Thymus (tissue), 11 donors: ENCODE data around the gene IFIT1. TPM values are rescaled to one million over a fixed set of nuclear protein-coding genes. Genes with fewer than 3 reads are reported as not detected.
"Not testable (repeated sequence)": the region's sequence is repeated elsewhere in the genome, so short reads cannot be mapped to it uniquely, and the experiment has no call there.

Experiments
- DNase-seq, 9 donors: peaks; one replicate each; pipeline ENCODE4 v3.0.0-alpha.2; 2013; ENCODE audit warnings: low spot score in 9 of 9, low read depth in 6 of 9, missing footprints in 1 of 9
- H3K27ac ChIP-seq, 2 donors: one replicate each; pipeline ENCODE4 v1.5.1; 2013; ENCODE audit warnings: control low read depth in 1 of 2, low read depth in 1 of 2, low read length in 1 of 2, mild to moderate bottlenecking in 1 of 2, moderate library complexity in 1 of 2
- H3K27me3 ChIP-seq, 2 donors: one replicate each; pipeline ENCODE4 v1.5.1; 2013; ENCODE audit warnings: low read length in 1 of 2; ENCODE audit not compliant: control insufficient read depth in 2 of 2, insufficient read depth in 1 of 2
- H3K36me3 ChIP-seq, 2 donors: one replicate each; pipeline ENCODE4 v1.5.1; 2013; ENCODE audit warnings: low read length in 1 of 2, mild to moderate bottlenecking in 1 of 2, moderate library complexity in 1 of 2; ENCODE audit not compliant: control insufficient read depth in 2 of 2, insufficient read depth in 2 of 2
- H3K4me1 ChIP-seq, 2 donors: one replicate each; pipeline ENCODE4 v1.5.1; 2013; ENCODE audit warnings: low read length in 2 of 2; ENCODE audit not compliant: control insufficient read depth in 2 of 2, insufficient read depth in 2 of 2
- H3K4me3 ChIP-seq, 2 donors: one replicate each; pipeline ENCODE4 v1.5.1; 2013; ENCODE audit warnings: low read length in 2 of 2, control low read depth in 1 of 2, mild to moderate bottlenecking in 1 of 2
- H3K9me3 ChIP-seq, 2 donors: one replicate each; pipeline ENCODE4 v1.5.1; 2013; ENCODE audit warnings: low read length in 1 of 2, mild to moderate bottlenecking in 1 of 2; ENCODE audit not compliant: control insufficient read depth in 2 of 2, insufficient read depth in 1 of 2
- WGBS: extraction: QIAGEN DNeasy Blood & Tissue Kit; methylation state at CpG from one replicate; pipeline ENCODE4 v1.1.7; 2013; 5-methylcytosine and 5-hydroxymethylcytosine counted together
- polyA plus RNA-seq: library from polyadenylated mRNA; stranded (reverse); fragments of 200-250 nt; gene quantifications from one replicate; pipeline ENCODE4 v1.2.3, GENCODE V29; 2013
- total RNA-seq: library from RNA; stranded (reverse); fragments of 120-200 nt; gene quantifications from one replicate; pipeline ENCODE4 v1.2.4, GENCODE V29; 2013
- donor health status: healthy.

Gene IFIT1
- total and polyA plus RNA-seq, 2 donors = 43.4 to 48.4 TPM

DNA sequence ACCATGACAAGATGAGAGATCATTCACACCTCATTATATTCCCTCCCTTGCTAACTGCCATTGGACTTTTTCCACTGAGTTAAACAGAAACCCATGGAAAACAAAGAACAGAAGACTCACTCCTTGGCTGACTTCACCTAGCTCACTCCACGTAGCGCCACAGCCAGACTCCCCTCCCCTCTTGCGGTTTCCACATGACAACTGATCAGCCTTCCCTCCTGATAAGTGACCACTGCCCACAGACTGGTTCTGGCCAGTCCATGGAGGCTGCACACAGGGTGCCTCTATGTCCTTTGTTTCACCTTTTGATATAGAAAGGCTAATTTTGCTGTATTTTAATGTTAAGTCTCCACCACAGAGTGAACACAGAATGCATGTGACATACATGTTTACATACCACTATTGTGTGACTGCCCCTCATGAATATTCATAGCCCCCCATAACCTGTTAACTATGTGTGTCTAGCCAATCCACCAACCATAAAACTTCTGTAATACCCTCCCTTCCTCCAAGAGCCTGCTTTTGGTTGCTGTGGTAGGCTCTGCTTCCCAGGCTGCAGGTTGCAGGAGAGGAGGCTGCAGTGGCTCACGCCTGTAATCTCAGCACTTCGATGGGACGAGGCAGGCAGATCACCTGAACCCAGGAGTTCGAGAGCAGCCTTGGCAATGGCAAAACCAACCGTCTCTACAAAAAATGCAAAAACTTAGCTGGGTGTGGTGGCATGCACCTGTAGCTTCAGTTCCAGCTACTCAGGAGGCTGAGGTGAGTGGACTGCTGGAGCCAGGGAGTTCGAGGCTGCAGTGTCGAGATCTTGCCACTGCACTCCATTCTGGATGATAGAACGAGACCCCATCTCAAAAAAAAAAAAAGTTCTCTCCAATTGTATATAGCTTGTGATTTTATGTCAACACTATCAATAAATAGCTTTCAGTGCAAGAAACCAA, 12.0 kb downstream of the IFIT1 start:
- Histone ChIP-seq H3K4me3 (no peak overlapping the region), H3K4me1 (no peaks in the 10 kb centered on the region), H3K36me3 (peaks cover 0 to 6% of the 10 kb centered on the region in 2 donors), H3K27ac (no peak overlapping the region), H3K9me3 (no peaks in the 10 kb centered on the region), H3K27me3 (no peaks in the 10 kb centered on the region)
- no peak for DNase-seq
- WGBS = 97% methylated on average over 11 of the region's 11 CpGs

DNA sequence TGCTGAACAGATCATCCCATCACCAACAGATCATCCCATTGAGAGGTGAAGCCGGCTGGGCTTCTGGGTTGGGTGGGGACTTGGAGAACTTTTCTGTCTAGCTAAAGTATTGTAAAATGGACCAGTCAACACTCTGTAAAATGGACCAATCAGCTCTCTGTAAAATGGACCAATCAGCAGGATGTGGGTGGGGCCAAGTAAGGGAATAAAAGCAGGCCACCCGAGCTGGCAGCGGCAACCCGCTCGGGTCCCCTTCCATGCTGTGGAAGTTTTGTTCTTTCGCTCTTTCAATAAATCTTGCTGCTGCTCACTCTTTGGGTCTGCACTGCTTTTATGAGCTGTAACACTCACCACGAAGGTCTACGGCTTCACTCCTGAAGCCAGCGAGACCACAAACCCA, 13.8 kb downstream of the IFIT1 start:
- not testable (repeated sequence) for H3K27me3 ChIP-seq, H3K27ac ChIP-seq, DNase-seq, H3K9me3 ChIP-seq, H3K4me1 ChIP-seq, H3K4me3 ChIP-seq, H3K36me3 ChIP-seq
- WGBS = 86% methylated on average over 9 of the region's 9 CpGs

DNA sequence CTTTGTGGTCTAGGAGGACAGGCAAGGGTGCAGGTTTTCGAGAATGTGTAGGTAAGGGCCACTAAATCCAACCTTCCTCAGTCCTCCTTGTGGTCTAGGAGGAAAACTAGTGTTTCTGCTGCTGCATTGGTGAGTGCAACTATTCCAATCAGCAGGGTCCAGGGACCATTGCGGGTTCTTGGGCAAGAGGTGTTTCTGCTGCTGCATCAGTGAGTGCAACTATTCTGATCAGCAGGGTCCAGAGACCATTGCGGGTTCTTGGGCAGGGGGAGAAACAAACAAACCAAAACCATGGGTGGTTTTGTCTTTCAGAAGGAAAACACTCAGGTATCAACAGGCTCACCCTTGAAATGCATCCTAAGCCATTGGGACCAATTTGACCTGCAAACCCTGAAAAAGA, 15.4 kb downstream of the IFIT1 start:
- H3K27ac ChIP-seq, H3K4me1 ChIP-seq, H3K4me3 ChIP-seq, H3K36me3 ChIP-seq, DNase-seq, H3K27me3 ChIP-seq, H3K9me3 ChIP-seq: not testable (repeated sequence)
- WGBS = 98% methylated on average over 3 of the region's 3 CpGs

DNA sequence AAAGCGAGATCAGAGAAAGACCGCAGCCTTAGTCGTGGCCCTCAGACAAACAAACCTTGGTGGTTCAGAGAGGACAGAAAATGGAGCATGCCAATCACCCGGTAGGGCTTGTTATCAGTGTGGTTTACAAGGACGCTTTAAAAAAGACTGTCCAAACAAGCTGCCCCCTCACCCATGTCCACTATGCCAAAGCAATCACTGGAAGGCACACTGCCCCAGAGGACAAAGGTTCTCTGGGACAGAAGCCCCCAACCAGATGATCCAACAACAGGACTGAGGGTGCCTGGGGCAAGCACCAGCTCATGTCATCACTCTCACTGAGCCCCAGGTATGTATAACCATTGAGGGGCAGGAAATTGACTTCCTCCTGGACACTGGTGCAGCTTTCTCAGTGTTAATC, 16.9 kb downstream of the IFIT1 start:
- not testable (repeated sequence) for H3K4me1 ChIP-seq, DNase-seq, H3K4me3 ChIP-seq, H3K27ac ChIP-seq, H3K9me3 ChIP-seq, H3K27me3 ChIP-seq, H3K36me3 ChIP-seq
- 98% methylated on average over 5 of the region's 5 CpGs for WGBS

- H3K9me3 ChIP-seq, DNase-seq, H3K4me3 ChIP-seq, H3K36me3 ChIP-seq, H3K27me3 ChIP-seq, H3K4me1 ChIP-seq, H3K27ac ChIP-seq: not testable (repeated sequence)
- 91% methylated on average over 5 of the region's 5 CpGs for WGBS
These were observed 18.1 kb downstream of the IFIT1 start for GRCh38 chr10:89410551-89410950.

GRCh38 chr10:89411135-89411534, 18.7 kb downstream of the IFIT1 start:
- H3K27me3 ChIP-seq, H3K4me1 ChIP-seq, DNase-seq, H3K36me3 ChIP-seq, H3K27ac ChIP-seq, H3K9me3 ChIP-seq, H3K4me3 ChIP-seq: not testable (repeated sequence)
- WGBS = 98% methylated on average over 2 of the region's 2 CpGs

GRCh38 chr10:89412276-89412675, 19.9 kb downstream of the IFIT1 start:
- H3K4me1 ChIP-seq, H3K4me3 ChIP-seq, H3K9me3 ChIP-seq, H3K27ac ChIP-seq, DNase-seq, H3K27me3 ChIP-seq, H3K36me3 ChIP-seq: not testable (repeated sequence)
- WGBS = 73% methylated on average over 10 of the region's 10 CpGs

- Histone ChIP-seq H3K4me1 (peaks cover 3 to 8% of the 10 kb centered on the region in 2 donors), H3K27me3 (no peaks in the 10 kb centered on the region), H3K9me3 (peaks cover 0 to 8% of the 10 kb centered on the region in 2 donors), H3K27ac (no peak overlapping the region), H3K36me3 (peaks cover 0 to 12% of the 10 kb centered on the region in 2 donors), H3K4me3 (peak overlapping the region; percentile 62 to 93)
- WGBS = 82% methylated on average over 7 of the region's 7 CpGs
- no peak for DNase-seq
These were observed 21.0 kb downstream of the IFIT1 start for GRCh38 chr10:89413398-89413912.

DNA sequence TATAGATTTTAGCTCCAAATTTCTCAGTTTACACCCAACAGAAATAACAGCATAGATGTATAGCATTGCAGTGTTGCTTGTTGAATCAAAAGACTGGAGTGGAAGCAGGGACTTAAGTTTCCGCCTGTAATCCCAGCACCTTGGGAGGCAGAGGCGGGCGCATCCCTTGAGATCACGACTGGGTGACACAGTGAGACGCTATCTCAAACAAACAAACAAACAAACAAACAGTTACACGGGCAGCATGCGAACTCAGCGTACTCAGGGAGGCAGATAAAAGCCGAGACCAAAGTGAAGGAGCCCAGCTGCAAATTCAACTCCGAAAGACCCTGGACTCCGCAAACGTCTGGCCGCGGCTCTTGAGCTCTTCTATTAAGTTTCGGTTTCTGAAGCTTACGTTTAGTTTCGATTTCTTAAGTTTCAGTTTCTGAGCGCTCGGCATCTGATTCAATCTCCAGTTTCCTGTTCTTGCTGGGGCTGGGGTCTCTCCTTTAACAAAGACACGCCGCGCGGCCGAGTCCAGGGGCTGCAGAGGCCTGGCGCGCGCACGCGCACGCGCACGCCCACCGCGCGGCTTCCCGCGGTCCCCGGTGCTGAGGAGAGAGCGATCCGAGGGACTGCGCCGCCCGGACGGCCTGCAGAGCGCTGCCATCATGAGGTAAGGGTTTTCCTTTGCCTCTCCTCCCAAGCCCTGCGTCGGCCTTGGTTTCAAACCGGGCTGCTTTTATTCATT, 21.9 kb downstream of the IFIT1 start, which contains the start of gene IFIT5:
Gene IFIT5 (plus strand): TSS at position 423 of the 733 bp plus-strand sequence. CDS start 231 bp downstream, at position 654.
- DNase-seq = peak; percentile 50 to 92 (median 70)
- WGBS = under 1% methylated on average over 48 of the region's 48 CpGs
- Histone ChIP-seq H3K27me3 (no peaks in the 10 kb centered on the region), H3K4me1 (peaks cover 3 to 8% of the 10 kb centered on the region in 2 donors), H3K4me3 (peak within 1 kb of the TSS; percentile 62 to 93), H3K36me3 (peaks cover 0 to 12% of the 10 kb centered on the region in 2 donors), H3K9me3 (peaks cover 0 to 8% of the 10 kb centered on the region in 2 donors), H3K27ac (peak within 1 kb of the TSS; percentile 80 to 96)
